Measurements from ENCODE around the gene ENHO. TPM values are rescaled to one million over a fixed set of nuclear protein-coding genes. Genes with fewer than 3 reads are reported as not detected.

Gene ENHO
- total and polyA plus RNA-seq, 2 of the 8 experiments (the other 6 are each of a cell fraction or from before 2014, with no cell fraction given) = 12.2 to 49.4 TPM

GRCh38 chr9:34502471-34502870, 20.3 kb downstream of the ENHO start (continued):
- no peak for TF ChIP-seq SIN3A (conservative IDR thresholded peaks at IDR 0.05 in 1 of 2, IDR thresholded peaks at IDR 0.05 in 1 of 2; ENCODE audit: low read depth in 1 of 2, low read length in 2 of 2)
- no peak for TF ChIP-seq SP2 (IDR thresholded peaks at IDR 0.05; ENCODE audit: low read length)
- TF ChIP-seq FOSL1 (IDR thresholded peaks at IDR 0.05; ENCODE audit: insufficient read depth, low read depth, low read length) = no peak
- no peak for TF ChIP-seq CHD1 (IDR thresholded peaks at IDR 0.05; ENCODE audit: low read depth, low read length)
- no peak for TF ChIP-seq CREB1 (IDR thresholded peaks at IDR 0.05)
- no peak for TF ChIP-seq CEBPB (IDR thresholded peaks at IDR 0.05; ENCODE audit: low read depth, low read length)
- no peak for TF ChIP-seq TEAD4 (IDR thresholded peaks at IDR 0.05; ENCODE audit: low read depth, low read length)
- no peak for TF ChIP-seq KDM5A (IDR thresholded peaks at IDR 0.05; ENCODE audit: low read length)
